NCI-H510A treated with DMSO at 0.1 percent for 48 hours (cell line): Measurements from ENCODE around the gene CDH23.

Experiments
- DNase-seq: peaks from one replicate; lab custom pipeline; 2025; lab: John Stamatoyannopoulos, UW

Gene CDH23

DNA sequence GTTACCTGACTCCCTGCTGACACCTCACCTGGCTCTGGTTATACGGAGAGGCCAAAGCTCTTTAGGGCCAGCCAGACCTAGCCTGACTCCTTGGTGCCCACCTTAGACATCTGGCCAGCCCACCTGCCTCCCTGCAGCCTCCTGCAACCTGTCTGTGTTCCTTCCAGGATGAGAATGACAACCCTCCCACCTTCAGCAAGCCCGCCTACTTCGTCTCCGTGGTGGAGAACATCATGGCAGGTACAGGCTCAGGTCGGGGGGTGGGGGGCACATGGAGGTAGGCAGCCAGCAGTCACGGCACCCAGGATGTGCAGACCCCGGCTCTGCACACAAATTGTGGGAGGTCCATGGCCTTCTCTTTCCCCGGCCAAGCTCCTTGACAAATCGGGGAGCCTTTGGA is 290.8 kb downstream of the CDH23 start:
- DNase-seq, result no peak

DNA sequence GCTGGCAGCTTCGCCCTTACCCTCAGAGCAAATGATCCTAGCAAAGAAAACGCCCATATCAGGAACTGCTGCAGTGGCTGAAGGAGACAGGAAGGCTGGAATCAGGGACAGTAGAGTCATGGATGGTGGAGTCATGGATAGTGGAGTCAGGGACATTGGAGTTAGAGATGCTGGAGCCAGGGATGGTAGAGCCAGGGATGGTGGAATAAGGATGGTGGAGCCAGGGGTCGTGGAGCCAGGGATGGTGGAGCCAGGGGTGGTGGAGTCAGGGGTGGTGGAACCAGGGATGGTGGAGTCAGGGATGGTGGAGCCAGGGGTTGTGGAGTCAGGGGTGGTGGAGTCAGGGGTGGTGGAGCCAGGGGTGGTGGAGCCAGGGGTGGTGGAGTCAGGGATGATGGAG is 291.5 kb downstream of the CDH23 start:
- no peak for DNase-seq

DNA sequence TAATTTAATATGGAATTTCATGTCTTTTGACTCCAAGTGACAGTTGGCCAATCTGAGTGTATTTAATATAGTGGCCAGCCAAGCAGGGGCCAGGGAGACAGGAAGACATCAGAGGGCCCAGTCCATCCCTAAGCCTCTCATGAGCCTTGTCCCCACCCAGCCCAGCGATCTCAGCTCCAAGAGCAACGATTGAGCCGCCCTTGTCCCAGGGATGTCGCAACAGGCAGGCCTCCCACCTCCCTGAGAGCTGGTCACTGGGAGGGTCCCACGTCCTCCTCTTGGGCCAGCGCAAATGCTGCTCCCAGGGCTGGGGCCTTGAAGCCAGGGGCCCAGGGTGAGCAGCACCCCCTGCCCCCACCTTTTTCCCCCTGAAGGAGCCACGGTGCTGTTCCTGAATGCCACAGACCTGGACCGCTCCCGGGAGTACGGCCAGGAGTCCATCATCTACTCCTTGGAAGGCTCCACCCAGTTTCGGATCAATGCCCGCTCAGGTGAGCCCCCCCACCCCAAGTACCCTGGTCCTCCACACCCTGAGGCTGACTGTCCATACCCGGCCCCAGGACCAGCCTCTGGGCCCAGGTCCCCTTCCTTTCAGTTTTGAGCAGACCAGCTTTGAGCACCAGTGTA is 293.5 kb downstream of the CDH23 start:
- no peak for DNase-seq

DNA sequence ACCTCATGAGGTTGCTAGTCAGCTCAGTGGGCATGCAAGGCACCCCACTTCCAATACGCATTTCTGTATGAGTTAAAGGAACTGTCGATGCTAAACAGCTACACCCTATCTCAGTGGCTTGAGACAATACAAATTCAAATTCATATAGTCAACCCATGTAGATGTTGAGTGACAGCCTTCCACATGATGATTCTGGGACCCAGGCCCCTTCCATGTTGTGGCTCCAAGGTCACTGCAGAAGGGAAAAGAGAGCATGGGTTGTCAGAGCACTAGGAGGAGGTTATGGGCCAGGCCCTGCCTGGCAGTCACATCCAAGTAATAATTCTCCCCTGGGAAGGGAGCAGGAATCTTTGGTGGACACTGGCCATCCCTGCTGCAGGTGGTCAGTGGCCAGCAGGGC is 294.7 kb downstream of the CDH23 start:
- no peak for DNase-seq

DNA sequence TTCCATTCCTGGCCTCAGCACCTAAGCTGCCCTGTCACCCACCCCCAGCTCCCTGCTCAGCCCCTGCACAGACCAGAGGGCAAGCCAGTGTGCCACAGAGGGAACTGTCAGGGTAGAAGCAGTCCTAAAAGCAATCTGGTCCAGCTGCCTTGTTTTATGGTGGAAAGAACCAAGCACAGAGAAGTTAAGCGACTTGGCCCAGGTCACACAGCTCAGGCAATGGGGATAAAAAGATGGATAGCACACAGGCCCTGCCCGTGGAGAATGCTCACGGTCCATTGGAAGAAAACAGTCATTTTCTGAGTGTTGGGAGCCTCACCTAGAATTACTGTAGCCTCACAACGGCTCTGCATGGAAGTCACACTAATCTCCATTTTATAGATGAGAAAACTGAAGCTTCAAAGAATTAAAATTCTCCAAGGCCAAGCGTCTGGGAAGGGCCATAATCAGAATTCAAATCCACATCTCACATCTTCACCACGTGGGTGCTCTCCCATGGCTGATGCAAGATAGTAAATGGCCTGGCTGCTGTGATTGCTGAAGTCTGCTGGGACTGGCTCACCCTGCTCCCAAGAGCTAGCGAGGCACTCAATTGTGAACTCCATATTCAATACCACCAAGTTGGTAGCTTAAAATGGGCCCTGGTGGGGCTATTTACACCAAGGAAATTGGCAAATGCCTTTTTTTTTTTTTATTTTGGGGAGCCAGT is 296.0 kb downstream of the CDH23 start:
- no peak for DNase-seq

DNA sequence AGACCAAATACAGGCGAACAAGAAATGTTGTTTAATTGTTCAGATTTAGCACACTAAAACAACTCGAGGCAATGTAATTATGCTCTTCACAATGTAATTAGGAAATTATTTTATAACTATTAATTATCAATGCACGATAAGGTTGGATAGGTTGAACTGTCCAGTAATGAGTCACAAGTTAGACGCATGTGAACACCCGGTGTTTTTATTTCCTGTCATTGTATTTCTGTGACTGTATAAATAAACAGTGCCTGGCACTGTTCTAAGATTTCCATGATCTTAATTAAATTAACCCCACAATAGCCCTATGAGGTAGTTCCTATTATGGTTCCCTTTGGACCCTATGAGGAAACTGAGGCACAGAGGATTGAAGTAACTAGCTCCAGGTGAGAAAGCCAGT is 296.7 kb downstream of the CDH23 start:
- DNase-seq, result no peak

DNA sequence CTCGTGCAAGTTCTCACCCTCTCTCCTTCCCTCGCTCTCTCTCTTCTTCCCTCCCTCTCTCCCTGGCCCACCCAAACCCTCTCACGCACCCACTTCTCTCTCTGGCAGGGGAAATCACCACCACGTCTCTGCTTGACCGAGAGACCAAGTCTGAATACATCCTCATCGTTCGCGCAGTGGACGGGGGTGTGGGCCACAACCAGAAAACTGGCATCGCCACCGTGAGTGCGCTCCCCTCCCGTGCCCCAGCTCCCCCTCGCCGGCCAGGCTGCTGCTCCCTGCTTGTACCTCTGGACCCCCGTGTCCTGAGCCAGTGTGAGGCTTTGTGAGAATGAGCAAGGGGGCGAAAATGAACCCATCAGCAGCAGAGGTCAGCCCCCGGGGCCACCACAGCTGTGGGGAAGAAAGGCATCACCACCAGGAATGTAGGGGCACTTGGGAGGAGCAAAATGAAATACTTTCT is 297.4 kb downstream of the CDH23 start:
- DNase-seq, result no peak

DNA sequence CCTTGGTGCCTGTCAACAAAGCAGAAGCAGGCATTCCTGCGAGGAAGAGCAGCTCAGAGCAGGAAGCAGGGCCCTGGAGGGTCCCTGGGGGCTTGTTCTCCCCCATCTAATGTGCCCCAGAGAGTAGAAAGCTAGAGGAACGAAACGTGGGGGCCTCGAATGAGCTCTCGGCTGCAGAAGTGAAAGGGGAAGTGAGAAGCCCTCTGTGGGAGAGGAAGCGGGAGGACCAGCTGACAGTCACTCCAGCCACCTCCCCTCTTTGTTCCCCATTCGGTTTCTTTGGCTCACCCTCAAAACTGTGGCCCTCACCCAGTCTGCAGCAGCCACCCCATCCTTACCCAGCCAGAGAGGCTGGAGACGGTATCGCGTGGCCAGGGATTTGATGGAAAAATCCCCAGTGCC is 297.8 kb downstream of the CDH23 start:
- no peak for DNase-seq

DNA sequence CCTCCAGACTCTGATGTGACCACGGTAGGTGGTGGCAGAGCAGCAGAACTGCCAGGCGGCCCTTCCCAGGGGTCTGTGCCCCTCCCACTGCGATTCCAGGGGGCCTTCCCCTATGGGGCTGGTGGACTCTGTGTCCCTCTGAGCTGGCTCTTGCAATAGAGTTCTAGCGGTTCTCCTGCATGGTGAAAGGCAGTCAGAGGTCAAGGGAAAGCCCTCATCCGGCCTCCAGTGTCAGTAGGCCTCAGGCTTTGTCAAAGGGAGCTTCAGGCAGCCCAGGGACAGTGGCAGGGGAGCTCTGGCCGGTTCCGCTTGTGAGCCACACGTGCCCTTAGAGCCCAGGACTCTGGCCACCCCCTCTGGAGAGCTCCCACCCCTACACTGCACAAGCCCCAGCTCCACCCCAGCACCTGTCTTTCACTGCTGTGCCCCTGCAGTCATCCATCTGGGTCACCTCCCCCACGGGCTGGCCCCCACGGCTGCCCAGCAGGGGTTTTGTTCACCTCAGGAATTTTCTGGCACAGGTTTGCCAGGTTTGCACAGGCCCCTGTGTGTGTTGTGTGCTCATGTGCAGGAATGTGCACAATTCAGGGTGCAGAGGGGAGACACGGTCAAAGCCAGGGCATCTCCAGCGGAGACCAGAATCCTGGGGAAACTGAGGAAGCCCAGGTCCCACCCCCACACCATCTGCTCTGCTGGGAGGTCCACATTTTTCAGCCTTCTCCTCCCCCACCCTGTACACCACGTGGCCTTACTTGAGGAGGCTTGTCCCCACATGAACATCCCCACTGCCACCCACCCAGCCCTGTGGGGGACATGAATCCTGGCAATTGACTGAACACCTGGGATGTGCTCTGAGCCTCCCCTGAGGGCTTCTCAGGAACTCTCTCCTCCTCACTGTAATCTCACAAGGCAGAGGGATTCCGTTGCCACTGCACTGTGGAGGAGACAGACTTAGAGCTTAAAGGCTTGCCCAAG is 299.1 kb downstream of the CDH23 start:
- no peak for DNase-seq

DNA sequence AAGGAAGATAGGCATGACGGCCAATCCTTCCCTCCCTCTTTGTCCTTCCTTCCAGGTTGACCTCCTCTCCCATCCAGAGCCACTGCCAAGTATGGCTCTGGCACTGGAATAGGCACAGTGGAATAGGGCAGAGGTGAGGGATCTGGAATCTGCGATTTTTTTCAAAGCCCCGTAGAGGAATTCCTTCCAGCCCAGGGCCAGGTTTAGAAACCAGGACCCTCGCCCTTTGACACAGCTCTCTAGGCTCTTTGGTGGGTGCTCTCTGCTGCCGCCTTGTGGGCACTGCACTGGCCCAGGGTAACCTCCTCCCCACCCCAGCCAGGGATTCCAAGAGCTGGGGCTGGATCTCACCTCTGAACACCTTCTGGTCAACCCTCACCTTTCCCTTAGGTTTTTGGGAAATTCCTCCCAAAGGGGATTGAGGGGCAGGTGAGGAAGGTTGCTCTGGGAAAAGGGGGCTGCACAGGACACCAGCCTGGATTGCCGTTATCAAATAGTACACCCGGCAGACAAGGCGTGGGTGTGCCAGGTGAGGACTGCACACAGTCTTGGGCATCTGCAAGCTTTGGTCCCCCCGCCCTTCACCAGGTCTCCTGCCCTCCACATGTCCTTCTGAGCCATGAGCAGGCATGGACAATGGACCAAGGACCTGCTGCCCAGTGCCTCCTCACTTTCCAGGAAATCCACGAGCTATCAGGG is 300.1 kb downstream of the CDH23 start:
- peak; percentile 32 for DNase-seq

DNA sequence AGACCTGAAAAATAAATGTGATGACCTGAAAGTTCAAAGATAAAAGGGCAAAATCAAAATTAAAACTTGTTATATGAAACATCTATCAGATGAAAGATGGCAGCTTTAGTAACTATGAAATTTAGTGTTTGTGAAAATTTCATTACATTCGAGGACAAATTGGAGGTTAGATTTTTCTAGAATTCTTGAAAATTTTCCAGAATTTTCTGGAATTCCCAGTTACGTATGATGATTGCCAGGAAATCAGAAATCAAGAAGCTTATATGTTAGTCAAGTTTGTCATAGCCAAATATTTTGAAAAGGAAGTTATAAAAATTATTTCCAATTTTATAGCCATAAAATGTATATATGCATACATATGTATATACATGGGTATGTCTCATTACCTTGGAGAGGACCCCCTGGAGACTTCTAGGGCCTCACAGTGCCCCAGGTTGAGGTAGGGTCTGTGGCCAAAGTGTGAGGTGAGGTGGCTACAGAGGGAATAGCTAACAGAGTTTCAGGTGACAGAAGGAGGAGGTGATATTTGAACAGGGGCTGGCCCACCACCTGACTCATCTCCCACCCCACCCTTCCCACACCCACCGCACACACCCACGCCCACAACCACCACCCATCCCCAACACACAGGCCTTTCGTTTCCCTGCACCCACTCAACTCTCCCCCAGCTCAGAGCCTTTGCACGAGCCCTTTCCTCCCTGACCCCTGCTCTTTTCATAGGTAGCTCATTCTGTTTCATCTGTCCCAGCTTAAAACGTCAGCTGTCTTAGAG is 301.4 kb downstream of the CDH23 start:
- DNase-seq, result no peak

DNA sequence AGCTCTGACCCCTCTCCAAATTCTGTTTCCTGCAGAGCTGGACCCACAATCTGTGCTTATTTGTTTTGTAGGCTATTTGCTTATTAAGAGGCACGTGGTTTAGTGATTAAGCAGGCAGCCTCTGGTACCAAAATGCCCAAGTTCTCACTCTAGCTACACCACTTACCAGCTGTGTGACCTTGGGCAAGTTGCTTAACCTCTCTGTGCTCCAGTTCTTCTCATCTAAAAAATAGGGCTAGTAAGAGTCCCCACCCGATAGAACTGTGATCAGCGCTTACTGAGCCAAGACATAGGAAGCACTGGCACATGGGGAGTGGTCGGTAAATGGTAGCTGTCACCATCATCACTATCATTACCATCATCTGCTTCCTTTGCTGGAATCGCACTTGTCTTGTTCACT is 302.0 kb downstream of the CDH23 start:
- no peak for DNase-seq

DNA sequence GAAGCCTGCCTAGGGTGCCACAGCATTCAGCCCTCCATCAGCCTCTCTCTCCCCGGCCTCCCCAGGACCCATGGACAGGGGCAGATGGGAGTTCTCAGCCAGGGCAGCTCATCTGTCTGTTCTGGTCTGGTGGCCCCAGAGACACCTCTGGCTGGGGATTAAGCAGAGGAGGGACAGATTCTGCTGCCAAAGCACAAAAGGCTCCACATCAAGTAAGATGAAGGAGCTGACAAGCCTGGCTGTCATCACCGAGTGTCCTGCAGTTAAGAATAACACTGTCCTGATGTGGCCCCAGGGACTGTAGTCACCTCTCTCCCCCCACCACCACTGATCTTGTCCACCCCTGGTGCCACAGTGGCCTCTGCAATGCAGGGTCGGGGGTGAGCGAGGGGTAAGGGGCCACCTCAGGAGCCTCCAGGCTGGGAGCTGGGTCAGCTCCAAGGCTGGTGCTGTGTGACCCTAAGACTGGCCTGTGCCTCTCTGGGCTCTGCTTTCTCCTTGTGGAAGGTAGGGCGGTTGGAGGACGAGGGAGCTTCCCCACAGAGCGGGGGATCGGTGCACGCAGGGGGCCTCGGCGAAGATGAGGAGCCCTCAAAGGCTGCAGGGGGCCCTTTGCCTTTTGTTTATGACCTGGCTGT is 304.1 kb downstream of the CDH23 start:
- no peak for DNase-seq

DNA sequence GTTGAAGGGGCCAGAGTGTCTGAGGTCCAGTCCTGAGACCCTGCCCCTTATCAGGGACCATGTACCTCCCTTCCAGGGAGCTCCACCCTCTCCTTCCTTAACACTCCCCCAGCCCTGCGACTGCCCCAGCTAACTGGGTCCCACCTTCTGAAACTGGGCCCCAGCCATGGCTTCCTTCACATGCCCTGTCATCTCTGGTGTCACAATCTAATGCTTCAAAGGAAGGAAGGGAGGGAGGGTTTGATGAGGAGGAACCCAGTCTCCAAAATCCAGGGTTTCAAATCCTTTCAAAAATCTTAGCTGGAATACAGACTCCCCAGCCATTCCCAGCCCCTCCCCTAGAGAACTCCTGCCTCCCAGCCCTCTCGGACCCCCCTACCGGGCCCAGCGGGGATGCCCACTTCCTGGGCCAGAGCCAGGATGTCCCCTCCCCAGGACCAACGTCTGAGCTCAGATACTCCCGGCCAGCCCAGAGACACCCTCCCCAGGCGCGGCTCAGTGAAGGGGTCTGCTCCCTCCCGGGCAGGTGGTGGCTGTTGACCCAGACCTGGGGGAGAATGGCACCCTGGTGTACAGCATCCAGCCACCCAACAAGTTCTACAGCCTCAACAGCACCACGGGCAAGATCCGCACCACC is 304.9 kb downstream of the CDH23 start:
- DNase-seq, result no peak

DNA sequence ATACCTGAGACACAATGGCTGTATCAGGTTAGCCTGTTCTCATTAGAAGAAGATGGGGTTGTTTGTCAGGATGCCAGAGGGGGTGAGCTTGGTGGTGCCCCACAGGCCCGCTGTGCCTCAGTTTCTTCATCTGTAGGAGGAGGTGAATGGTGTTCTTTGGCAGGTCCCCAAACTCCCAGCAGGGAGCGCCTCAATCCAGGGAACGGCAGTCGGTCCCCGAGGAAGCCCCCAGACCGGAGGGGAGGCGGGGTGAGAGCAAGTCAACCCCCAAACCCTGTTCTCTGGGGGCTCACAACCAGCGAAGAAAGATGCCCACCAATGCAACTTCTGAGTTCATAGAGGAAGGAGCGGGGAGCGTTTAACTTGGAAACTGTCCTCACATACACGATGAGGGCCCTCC is 306.9 kb downstream of the CDH23 start:
- DNase-seq, result no peak

DNA sequence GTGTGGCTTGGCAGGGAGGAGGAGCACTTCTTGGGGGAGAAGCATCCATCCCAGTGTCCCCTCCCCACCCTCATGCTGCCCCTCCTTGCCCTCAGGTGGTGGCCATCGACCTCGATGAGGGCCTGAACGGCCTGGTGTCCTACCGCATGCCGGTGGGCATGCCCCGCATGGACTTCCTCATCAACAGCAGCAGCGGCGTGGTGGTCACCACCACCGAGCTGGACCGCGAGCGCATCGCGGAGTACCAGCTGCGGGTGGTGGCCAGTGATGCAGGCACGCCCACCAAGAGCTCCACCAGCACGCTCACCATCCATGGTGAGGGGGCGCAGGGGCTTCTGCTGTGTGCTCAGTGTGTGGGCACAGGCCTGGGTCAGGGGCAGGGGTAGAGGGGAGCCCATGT is 308.1 kb downstream of the CDH23 start:
- no peak for DNase-seq

DNA sequence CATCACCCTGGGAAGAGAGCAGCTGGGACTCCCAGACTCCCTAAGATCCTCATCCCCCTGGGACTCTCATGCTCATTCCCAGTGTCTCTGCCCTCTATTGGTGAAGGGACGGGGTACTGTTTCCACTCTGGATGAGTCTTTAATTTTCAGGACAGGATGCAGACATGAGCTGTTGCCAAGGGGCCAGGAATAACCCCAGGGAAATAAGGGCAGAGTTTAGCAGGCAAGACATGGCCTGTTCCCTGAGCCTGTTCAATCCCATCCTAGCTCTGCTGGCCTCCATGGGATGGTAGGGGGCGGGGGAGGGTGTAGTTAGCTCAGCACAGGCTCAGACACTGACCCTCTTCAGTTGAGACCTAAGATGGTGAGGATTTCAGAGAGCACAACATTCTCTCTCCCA is 308.9 kb downstream of the CDH23 start:
- no peak for DNase-seq

DNA sequence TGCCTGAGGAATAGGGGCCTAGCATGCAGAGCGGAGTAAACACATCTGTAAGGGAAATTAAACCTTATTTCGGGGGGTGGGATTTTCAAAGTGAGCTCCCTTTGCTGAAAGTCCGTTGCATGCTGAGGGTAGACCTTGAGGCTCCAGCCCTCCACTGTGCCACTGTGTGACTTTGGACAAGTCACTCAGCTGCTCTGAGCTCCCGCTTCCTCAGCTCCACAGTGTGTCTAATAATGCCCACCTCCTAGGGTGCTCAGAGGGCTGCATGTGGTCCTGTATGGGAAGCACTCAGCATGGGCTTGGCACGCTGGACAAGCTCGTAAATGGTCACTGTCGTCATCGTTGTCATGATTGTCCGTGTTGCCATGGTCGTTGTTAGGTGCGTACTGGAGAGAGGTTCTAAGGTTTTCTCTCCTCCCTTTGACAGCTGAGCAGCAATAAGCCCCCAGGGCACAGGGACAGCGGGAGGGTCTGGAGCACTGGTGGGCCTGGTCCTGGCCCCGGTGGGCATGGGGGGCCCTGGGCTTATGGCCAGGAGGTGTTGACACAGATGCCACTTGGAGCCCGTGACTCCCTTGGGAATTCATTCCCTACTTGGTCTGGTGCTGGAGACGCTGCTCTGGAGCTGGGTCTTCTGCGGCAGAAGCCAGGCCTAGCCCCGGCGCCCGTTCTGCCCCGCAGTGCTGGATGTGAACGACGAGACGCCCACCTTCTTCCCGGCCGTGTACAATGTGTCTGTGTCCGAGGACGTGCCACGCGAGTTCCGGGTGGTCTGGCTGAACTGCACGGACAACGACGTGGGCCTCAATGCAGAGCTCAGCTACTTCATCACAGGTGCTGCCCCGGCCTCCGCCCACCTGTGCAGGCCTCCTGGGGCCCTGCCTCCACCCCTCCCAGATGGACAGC is 309.7 kb downstream of the CDH23 start:
- no peak for DNase-seq

DNA sequence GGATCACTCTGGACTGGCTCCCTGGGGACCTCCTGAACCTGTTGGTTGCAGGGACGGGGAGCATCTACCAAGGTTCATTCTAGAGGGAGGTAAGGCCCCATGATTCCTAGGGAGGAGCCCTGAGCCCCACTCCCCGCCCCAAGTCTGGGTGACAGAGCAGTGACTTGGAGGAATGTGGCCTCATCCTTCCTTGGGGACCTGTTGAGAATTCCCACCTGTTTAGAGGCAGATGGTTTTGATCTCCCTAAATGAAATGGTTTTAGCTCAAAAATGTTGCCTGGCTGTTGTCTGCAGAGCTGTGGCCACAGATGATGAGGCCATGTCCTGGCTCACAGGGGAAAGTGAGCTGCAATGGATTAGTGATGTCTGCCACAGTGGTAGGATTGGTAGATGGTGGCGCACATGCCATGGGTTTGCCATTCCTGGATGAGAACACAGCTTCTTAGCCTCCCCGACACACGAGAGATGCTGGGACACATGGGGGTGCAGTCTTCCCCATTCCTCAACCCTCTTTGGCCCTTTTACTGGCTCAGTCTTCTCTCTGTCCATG is 310.6 kb downstream of the CDH23 start:
- DNase-seq, result no peak
